Activated T-helper 9 cell treated with anti-CD3 and anti-CD28 coated beads, Interleukin-2, amount 50 U/mL, for 16 hours (primary cell): ENCODE measurements around the gene MAGEB2.
"Not testable (repeated sequence)": the region's sequence is repeated elsewhere in the genome, so short reads cannot be mapped to it uniquely, and the experiment has no call there.

Source experiments
- DNase-seq: peaks from one replicate; pipeline ENCODE4 v3.0.0-alpha.2; 2020; ENCODE audit warnings: low read depth

The MAGEB2 gene, protein sequence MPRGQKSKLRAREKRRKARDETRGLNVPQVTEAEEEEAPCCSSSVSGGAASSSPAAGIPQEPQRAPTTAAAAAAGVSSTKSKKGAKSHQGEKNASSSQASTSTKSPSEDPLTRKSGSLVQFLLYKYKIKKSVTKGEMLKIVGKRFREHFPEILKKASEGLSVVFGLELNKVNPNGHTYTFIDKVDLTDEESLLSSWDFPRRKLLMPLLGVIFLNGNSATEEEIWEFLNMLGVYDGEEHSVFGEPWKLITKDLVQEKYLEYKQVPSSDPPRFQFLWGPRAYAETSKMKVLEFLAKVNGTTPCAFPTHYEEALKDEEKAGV

DNA sequence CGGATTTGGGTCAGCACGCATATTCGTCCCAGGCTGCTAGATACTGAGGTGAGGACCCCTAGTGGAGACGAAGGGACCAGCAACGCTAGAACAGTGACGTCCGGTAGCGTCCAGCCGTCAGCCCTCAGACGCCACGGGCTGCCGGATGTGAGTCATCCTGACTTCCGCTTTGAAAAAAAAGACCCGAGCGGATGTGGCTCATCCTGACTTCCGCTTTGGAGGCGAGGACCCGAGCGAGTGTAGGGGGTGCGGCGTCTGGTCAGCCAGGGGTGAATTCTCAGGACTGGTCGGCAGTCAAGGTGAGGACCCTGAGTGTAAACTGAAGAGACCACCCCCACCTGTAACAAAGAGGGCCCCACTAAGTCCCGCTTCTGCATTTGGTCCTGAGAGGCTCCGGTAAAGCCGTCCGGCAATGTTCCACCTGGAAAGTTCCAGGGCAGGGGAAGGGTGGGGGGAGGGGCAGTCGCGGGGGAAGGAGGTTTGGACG lies at the start of gene MAGEB2:
Gene MAGEB2 (plus strand): TSS at position 207 of the 487 bp plus-strand sequence. CDS start 3,018 bp downstream, outside the sequence.
- DNase-seq: no peak

DNA sequence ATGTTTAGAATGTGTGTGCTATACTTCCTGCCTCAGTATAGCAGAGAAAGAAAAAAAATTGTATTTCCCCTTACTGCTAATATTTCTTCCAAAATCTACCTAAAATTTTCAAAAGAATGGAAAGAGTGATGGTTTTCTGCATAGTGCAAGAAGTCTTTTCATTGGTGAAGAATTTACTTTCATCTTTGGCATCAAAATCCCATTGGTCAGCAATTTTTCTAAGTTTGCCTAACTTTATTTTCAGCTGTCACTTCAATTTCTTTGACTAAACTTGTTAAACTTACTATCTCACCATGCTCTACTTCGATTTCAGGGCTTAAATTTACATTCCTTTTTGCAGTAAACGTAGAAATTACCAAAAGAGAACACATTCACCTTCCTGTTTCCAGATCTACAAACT lies 44.5 kb upstream of the MAGEB2 start:
- DNase-seq: no peak

DNA sequence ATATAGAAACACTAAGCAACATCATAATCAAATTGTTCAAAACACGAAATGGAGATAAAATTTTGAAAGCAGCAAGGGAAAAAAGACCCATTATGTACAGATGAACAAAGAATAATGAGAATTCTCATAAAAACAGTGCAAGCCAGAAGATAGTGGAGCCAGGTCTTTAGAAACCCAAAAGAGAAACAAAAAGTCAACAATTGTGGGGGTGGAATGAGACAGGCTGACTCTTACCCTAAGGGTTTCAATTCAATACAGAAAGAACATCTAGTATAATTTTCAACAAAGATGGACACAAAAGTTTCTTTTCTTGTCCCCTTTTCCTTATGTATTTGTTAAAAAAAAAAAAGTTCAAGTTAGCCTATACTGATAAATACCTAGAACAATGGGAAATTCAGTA lies 34.0 kb upstream of the MAGEB2 start:
- DNase-seq: no peak

DNA sequence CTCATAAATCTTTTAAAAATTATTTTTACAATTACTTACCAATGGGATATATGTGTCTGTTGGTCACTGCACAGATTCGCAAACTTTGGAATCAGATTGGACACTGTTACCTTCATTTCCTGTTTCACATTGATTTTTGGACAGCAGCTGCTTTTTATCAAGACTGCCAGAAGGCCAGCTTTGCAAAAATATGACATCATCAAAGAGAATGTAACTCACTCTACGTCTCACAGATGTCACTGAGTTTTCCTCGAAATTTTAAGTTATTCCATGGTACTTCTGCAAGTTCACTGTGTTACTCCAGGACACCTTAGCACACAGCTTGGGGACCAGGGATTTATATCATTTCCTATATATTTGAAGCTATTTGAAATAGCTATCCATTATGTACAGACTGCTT lies 31.8 kb upstream of the MAGEB2 start:
- DNase-seq: no peak

DNA sequence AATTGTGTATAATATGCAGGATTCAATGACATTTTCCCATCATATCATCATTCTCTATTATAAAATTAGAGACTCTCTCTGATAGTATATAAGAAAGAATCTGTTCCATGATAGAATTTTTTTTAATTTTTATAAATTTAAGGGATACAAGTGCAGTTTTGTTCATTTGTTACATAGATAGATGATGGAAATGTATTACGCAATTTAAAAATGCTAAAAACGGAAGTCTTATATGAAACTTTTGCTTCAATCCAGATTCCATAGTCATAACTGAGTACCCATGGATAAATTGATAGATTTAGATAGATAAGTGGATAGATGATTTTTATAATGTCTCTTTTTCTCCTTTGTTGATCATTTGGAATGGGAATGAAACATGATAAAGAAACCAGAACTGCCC lies 24.9 kb upstream of the MAGEB2 start:
- DNase-seq: no peak

DNA sequence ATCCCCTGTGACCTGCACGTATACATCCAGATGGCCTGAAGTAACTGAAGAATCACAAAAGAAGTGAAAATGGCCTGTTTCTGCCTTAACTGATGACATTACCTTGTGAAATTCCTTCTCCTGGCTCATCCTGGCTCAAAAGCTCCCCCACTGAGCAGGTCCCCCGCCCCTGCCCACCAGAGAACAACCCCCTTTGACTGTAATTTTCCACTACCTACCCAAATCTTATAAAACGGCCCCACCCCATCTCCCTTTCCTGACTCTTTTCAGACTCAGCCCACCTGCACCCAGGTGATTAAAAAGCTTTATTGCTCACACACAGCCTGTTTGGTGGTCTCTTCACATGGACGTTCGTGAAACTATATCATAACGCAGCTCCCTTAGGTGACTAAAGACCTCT lies 21.5 kb upstream of the MAGEB2 start:
- not testable (repeated sequence) for DNase-seq

DNA sequence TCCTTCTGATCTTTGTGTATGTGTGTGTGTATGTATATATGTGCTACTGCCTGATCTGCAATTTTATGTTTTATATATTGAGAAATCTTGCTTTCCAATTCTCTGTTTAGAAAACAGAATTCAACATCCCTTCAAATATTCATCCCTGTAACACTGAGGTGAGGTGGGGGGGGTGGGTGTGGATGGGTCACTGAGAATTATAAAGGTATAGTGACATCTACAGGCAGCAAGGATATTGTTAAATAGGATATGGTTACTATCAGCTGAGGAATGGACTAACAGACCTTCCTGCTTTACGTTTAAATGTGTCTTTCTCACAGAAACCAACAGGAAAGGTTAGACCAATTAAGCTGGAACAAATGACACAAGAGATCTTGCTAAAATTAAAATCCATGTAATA lies 19.0 kb upstream of the MAGEB2 start:
- DNase-seq: no peak

DNA sequence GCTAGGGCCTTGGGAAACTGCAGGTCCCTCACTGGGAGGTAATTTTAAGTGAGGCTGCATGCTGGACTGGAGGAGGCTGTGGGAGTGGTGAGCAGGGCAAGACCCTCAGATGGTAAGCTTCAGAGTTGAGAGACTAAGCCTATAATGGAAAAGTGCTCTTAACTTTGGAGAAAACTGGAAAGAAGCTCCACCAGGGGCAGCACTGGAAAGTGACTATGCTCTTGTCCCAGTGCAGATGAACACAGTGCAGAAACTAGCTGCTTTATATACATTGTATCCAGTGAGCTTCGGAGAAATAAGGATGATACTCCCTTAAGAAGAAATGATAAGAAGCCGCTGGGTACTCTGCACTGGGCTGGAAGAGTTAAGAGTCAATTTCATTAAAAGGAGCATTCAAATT lies 3.2 kb upstream of the MAGEB2 start:
- DNase-seq: no peak

DNA sequence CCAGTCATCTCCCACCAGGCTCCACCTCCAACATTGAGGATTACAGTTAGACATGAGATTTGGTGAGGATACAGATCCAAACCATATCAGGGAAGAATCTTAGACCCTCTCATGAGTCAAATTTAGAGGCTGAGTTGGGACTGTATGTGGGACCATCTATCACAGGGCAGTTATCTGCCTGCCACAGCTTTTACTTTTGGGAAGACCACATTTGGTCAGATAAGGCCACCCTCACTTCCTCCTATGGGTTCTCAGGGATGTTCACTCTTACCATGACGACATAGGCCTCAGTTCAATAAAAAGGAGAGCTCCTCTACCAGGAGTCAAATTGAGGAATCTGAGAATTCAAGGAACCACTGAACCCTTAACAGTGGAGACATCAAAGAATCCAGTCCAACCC lies 2.1 kb downstream of the MAGEB2 start:
- no peak for DNase-seq

DNA sequence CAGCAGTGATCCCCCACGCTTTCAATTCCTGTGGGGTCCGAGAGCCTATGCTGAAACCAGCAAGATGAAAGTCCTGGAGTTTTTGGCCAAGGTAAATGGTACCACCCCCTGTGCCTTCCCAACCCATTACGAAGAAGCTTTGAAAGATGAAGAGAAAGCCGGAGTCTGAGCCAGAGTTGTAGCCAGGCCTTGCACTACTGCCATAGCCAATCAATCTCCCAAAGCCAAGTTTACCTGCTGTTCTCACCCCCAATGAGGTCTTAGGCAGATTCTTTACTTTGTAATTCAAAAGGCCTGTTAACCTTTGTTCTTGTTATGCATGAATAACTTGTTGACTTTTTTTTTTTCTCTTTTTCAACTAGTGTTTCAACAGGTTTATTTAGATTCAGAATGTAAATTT lies 4.0 kb downstream of the MAGEB2 start:
- no peak for DNase-seq

DNA sequence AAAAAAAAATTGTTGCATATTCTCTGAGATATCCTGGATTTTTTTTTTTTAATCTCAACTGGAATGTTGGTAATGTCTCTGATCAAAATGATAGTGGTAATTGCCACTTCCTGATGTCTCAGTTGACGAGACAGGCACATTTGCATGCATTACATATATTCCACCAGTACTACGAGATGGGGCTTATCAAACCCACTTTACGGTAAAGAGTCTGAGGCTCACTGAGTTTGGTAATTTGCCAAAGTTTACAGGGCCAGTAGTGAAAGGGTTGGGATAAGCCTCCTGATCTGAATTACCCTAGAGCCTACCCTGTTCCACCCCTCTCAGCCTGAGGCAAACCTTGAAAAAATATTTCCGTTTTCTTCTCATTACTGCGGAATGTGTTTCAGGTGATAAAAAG lies 5.3 kb downstream of the MAGEB2 start:
- no peak for DNase-seq

DNA sequence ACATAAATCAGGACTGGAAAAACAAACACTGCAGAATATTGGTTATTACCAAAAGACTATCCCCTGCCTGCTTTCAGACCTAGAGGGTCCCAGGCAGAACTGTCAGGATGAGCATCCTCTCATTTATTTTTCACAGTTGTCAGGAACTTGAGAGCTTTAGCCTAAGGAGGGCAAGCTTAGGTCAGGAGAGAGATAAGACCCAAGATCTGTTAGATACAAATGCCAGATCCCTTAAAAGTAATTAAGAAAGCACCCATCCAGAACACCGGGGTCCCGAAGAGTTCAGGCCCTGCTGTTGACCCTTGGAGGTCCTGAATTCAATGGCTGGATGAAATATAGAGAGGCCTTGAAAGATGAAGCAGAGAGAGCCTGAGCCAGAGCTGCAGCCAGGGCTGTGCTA lies 9.2 kb downstream of the MAGEB2 start:
- DNase-seq: no peak

DNA sequence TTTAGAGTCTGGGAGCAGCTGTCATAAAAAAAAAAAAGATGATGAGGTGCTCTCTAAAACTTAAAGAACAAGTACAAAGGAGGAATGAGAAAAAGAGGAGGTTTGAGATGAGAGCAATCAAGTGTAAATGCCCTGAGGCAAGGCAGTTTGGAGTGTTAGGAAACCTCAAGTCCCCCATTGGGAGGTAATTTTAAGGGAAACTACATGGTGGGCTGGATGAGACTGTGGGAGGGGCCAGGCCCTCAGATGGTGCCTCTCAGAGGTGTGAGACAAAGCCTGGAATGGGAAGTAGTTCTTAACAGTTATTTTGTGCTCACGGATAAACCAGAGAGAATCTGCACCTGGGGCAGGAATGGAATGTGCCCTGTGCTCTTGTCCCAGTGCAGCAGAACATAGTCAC lies 13.2 kb downstream of the MAGEB2 start:
- no peak for DNase-seq

DNA sequence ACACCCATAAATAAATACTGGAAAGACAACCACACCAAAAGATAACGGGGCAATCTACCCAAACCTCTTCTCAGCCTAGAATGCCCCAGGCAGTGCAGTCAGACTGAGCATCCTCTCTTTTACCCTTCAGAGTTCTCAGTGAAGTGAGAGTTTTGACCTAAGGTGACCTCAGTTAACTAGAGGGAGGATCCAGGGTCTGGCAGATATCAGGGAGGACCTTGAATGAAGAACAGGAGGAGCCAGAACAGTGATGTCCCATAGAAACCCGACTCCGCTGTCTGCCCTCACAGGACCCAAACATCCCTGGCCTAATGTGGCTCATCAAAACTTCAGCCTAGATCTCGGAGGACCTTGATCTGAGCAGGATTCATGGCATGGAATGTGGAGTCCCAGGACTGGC lies 15.0 kb downstream of the MAGEB2 start, which contains the start of gene MAGEB3:
Gene MAGEB3 (plus strand): TSS at position 263 of the 400 bp plus-strand sequence. CDS start 5,268 bp downstream, outside the sequence.
- DNase-seq: no peak

DNA sequence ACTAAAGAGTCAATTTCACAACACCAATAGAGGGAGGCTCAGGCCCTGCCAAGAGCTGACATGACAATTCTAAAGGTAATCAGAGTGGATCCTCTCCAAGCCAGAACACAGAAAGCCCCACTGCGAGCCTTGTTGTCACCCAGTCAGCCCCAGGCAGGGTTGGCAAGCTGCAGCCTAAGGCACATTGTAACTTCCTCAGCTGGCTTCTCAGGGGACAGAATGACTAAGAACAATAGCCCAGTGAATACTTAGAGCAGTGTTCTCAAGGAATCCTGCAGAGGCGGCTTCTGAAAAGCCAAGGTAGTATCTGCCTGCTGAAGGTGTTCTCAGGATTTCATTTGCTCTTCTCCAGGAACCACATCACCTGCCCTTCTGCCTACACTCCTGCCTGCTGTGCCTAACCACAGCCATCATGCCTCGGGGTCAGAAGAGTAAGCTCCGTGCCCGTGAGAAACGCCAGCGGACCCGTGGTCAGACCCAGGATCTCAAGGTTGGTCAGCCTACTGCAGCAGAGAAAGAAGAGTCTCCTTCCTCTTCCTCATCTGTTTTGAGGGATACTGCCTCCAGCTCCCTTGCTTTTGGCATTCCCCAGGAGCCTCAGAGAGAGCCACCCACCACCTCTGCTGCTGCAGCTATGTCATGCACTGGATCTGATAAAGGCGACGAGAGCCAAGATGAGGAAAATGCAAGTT lies 26.5 kb downstream of the MAGEB2 start, which contains the start of gene MAGEB4:
Gene MAGEB4 (plus strand): TSS at position 277 of the 692 bp plus-strand sequence. CDS start 136 bp downstream, at position 413.
- no peak for DNase-seq

DNA sequence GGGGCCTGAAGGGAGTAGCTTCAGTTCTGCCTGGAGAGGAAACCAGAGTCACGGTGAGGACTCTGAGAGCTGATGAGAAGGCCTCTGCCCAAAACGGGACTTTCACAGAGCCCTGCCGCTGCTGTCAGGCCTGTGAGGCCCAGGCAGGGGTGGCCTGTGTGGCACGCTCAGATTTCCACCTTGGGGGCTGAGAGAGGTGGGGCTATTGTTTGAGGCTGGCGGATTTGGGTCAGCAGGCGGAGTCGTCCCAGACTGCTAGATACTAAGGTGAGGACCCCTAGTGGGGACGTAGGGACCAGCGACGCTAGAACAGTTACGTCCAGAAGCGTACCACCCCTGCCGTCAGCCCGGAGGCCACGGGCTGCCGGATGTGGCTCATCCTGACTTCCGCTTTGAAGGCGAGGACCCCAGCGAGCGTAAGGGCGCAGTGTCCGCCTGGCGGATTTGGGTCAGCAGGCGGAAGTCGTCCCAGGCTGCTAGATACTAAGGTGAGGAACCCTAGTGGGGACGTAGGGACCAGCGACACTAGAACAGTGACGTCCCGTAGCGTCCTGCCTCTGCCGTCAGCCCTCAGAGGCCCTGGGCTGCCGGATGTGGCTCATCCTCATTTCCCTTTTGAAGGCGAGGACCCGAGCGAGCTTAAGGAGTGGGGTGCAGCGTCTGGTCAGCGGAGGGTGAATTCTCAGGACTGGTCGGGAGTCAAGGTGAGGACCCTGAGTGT lies 31.6 kb downstream of the MAGEB2 start, which contains the start of gene MAGEB1:
Gene MAGEB1 (plus strand): TSS at position 378 of the 721 bp plus-strand sequence. CDS start 3,348 bp downstream, outside the sequence.
- no peak for DNase-seq

DNA sequence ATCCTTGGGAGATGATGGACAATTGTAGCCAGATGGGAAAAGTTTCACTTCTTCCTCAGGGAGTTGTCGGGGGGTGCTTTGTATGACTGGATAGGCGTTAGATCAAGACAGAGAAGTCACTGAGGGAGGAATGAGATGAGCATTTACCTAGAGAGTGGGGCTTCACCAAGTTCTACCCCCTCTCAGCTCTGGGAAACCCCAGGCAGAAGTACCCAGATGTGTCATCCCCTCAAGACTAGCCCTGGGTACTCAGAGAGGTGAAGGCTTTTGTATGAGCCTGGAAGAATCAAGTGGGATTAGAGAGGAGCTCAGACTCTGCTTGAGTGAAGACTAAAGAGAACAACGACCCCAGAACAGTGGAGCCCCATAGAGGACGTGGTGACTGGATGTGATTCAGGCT lies 33.5 kb downstream of the MAGEB2 start:
- DNase-seq: no peak

DNA sequence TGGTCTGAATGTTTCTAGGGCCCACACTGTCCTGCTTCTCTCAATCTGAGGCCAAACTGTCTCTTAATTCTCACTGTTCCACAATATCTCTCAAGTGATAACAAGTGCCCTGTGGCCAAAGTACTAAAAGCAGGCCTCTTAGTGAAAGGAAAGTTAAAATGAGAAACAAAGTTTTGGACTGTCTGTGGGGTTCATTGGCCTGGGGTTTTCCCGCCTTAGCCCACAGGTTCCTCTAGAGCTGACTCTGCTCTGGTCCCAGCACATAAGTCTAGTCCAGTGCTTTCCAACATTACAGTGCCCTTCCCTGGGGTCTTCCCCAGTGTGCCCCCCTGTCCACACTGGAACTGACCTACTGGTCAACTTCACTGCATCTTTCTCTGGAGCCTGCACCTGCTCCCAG lies 37.9 kb downstream of the MAGEB2 start:
- DNase-seq: no peak

DNA sequence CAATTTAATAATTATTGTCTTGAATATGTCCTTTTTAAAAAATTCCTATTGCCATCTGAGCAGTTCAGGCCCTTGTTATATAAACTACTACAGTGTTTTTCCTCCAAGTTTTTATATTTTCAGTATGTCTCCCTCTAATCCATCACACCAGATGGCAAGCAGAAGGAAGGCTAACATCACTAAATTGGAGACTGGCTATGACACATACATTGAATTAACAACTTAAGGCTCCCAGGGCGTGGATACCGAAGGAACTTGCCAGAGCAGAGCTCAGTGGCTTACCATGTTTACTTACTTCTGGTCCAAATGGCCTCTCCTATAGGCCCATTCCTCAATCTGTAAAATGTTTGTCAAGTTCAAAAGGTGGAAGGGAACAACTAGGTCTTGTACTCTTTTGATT lies 44.6 kb downstream of the MAGEB2 start:
- DNase-seq: no peak

DNA sequence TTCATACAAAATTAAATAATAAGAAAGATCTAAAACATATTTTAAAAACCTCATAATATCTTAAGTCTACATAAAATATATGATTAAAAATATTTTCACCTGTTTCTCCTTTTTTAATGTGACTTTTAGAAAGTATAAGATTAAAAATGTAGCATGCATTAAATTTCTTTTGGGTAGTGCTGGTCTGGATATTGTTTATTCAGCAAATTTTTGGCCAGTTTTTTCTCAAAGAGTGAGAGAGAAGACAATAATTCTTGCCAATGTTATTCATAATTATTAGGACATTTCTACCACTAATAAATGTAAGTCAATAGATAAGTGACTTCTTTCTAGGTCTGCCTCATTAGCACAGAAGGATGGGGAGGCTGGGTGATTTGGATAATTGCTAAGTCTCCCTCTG lies 45.6 kb downstream of the MAGEB2 start:
- no peak for DNase-seq

DNA sequence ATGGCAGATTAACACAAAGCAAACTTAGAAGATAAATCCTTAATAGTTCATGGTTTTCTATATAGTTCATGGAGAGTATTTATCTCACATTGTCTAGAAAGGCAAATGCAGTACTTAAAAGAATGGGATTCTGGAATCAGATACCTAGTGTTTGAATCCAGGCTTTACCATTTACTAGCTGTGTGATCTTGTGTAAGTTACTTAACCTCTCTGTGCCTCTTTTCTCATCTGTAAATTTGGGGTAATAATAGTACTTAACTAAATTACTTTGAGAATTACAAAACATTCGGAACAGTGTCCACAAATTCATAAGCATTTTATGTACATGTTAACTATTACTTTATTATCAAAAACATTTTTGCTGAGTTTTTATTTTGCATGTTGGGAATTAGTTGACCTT lies 47.4 kb downstream of the MAGEB2 start:
- no peak for DNase-seq
